Ishikawa (cell line): ENCODE results near the gene CRYBB1.

Experiments used
- CEBPB ChIP-seq: IDR thresholded peaks from 2 replicates; pipeline ENCODE4 v1.6.1; 2012
- CREB1 ChIP-seq: IDR thresholded peaks from 2 replicates; pipeline ENCODE4 v1.6.1; 2012; ENCODE audit warnings: low read depth
- EP300 ChIP-seq: IDR thresholded peaks from 2 replicates; pipeline ENCODE4 v1.6.1; 2012; ENCODE audit warnings: borderline replicate concordance
- FOXM1 ChIP-seq: IDR thresholded peaks from 2 replicates; pipeline ENCODE4 v1.6.1; 2012; ENCODE audit warnings: low read depth, borderline replicate concordance
- NFIC ChIP-seq: IDR thresholded peaks from 2 replicates; pipeline ENCODE4 v1.6.1; 2012
- TAF1 ChIP-seq: IDR thresholded peaks from 2 replicates; pipeline ENCODE4 v1.6.1; 2012; ENCODE audit warnings: low read depth, mild to moderate bottlenecking
- YY1 ChIP-seq: IDR thresholded peaks from 2 replicates; pipeline ENCODE4 v1.6.1; 2012; ENCODE audit warnings: low read depth
- TF ChIP-seq, protein P1 (sequence below): IDR thresholded peaks from 2 replicates; pipeline ENCODE4 v1.6.1; 2012; ENCODE audit warnings: low read depth, mild to moderate bottlenecking
- TF ChIP-seq, protein P2 (sequence below): IDR thresholded peaks from 2 replicates; pipeline ENCODE4 v1.6.1; 2012
- TF ChIP-seq, protein P3 (sequence below): IDR thresholded peaks from 2 replicates; pipeline ENCODE4 v1.6.1; 2012

DNA sequence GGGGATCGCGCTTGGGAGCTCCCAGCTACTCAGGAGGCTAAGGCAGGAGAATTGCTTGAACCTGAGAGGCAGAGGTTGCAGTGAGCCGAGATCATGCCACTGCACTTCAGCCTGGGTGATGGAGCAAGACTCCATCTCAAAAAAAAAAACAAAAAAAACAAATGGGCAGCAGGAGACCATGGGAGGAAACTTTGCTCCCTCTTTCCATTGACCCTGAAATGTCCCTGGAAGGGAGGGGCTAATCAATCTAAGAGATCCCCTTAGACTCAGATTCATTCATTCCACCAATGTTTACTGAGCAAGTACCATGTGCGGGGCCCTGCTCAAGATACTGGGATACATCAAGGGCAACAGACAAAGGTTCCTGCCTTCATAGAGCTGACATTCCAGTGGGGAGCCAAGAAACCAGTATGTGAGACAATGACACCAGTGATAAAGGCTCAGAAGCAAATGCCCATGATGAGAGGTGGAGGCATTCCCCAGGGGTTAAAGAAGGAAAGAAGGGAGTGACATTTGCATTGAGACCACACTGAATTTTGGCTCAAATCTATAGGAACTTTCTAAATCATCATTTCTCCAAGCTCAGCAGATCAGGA lies 67.8 kb downstream of the CRYBB1 start:
- no peak for TF ChIP-seq TAF1
- no peak for TF ChIP-seq EP300
- no peak for TF ChIP-seq YY1
- TF ChIP-seq CREB1, result no peak
- TF ChIP-seq, protein P1, sequence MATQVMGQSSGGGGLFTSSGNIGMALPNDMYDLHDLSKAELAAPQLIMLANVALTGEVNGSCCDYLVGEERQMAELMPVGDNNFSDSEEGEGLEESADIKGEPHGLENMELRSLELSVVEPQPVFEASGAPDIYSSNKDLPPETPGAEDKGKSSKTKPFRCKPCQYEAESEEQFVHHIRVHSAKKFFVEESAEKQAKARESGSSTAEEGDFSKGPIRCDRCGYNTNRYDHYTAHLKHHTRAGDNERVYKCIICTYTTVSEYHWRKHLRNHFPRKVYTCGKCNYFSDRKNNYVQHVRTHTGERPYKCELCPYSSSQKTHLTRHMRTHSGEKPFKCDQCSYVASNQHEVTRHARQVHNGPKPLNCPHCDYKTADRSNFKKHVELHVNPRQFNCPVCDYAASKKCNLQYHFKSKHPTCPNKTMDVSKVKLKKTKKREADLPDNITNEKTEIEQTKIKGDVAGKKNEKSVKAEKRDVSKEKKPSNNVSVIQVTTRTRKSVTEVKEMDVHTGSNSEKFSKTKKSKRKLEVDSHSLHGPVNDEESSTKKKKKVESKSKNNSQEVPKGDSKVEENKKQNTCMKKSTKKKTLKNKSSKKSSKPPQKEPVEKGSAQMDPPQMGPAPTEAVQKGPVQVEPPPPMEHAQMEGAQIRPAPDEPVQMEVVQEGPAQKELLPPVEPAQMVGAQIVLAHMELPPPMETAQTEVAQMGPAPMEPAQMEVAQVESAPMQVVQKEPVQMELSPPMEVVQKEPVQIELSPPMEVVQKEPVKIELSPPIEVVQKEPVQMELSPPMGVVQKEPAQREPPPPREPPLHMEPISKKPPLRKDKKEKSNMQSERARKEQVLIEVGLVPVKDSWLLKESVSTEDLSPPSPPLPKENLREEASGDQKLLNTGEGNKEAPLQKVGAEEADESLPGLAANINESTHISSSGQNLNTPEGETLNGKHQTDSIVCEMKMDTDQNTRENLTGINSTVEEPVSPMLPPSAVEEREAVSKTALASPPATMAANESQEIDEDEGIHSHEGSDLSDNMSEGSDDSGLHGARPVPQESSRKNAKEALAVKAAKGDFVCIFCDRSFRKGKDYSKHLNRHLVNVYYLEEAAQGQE, result no peak
- TF ChIP-seq CEBPB, result no peak
- TF ChIP-seq FOXM1, result no peak
- TF ChIP-seq, protein P2, sequence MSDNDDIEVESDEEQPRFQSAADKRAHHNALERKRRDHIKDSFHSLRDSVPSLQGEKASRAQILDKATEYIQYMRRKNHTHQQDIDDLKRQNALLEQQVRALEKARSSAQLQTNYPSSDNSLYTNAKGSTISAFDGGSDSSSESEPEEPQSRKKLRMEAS, result no peak
- no peak for TF ChIP-seq NFIC
- TF ChIP-seq, protein P3, sequence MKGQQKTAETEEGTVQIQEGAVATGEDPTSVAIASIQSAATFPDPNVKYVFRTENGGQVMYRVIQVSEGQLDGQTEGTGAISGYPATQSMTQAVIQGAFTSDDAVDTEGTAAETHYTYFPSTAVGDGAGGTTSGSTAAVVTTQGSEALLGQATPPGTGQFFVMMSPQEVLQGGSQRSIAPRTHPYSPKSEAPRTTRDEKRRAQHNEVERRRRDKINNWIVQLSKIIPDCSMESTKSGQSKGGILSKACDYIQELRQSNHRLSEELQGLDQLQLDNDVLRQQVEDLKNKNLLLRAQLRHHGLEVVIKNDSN, result no peak
